Erythroblast (primary cell): ENCODE measurements around the gene CEP83.

ENCODE experiments used
- GATA1 ChIP-seq: IDR thresholded peaks from 2 replicates; pipeline ENCODE4 v1.6.1; 2011; ENCODE audit warnings: low read depth, mild to moderate bottlenecking, control low read depth, low read length, moderate library complexity
- POLR2A ChIP-seq: IDR thresholded peaks from 2 replicates; pipeline ENCODE4 v1.6.1; 2011; ENCODE audit warnings: mild to moderate bottlenecking, low read length

DNA sequence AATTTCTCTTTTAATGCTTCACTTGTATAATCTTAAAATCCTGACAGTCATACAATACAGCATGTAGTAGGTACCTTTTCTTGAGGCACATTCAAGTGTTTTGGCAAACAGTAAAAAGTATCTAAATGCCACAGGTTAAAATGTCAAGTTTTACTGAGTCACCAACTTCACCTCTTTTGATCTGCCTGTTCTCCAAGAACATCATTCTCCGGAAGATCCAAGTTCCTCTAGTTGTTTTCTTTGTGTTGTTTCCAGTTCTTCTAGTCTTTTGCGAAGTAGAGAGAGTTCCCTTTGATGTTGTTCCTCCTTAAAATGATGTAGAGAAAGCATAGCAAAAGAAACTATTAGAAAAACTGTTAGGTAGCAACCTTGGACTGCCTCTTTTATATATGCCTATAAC lies 151.1 kb downstream of the CEP83 start:
- TF ChIP-seq POLR2A (no peak), GATA1 (no peak)
